ENCODE measurements around the gene ANO1.

DNA sequence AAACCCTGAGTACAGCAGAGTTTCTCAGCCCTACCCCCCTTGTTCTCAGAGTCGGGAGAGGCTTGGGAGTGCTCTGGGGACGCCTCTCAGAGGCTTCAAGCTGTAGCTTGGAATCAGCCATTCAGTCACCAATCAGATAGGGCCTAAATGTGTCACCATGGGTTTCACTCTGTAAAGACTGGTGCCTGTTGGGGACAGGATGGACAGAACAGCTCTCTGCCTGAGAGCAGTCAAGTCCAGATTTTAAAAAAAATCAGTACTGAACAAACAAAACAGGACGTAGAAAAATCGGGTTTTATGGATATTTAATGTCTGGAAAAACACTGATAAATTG is 126.3 kb downstream of the ANO1 start:
- TF ChIP-seq ZNF8 (CRISPR knock-in tag; IDR thresholded peaks at IDR 0.05): no peak
- TF ChIP-seq ZFP30 (CRISPR knock-in tag; IDR thresholded peaks at IDR 0.05): no peak
- TF ChIP-seq CSDC2 (CRISPR knock-in tag; IDR thresholded peaks at IDR 0.05): no peak
- no peak for TF ChIP-seq ZNF565 (CRISPR knock-in tag; conservative IDR thresholded peaks at IDR 0.05; ENCODE audit: low read depth)

Measured in SK-N-SH treated with all-trans-retinoic acid at 6 μM for 48 hours (cell line).